HepG2 (cell line): ENCODE results near the gene SCARB2.

Experiments used
- DR1 ChIP-seq: sonication (generic); formaldehyde crosslinking; IDR thresholded peaks from 2 replicates; pipeline ENCODE4 v1.8.0; 2021; ENCODE audit warnings: mild to moderate bottlenecking, missing genetic modification reagents, inconsistent platforms
- JUND ChIP-seq: sonication (generic); formaldehyde crosslinking; IDR thresholded peaks from 2 replicates; pipeline ENCODE4 v1.8.0; 2022; ENCODE audit warnings: mild to moderate bottlenecking, missing genetic modification reagents
- ZFP82 ChIP-seq: sonication (generic); formaldehyde crosslinking; IDR thresholded peaks from 2 replicates; pipeline ENCODE4 v1.5.1; 2020; ENCODE audit warnings: mild to moderate bottlenecking, missing genetic modification reagents, borderline replicate concordance
- ZNF224 ChIP-seq: sonication (generic); formaldehyde crosslinking; IDR thresholded peaks from 2 replicates; pipeline ENCODE4 v1.5.0; 2020; ENCODE audit warnings: mild to moderate bottlenecking, missing genetic modification reagents

GRCh38 chr4:76250962-76251361, 37.3 kb upstream of the SCARB2 start:
- TF ChIP-seq ZNF224 (CRISPR knock-in tag) (no peak), JUND (CRISPR knock-in tag) (no peak), ZFP82 (no peak), DR1 (no peak)
